Measurements from ENCODE around the gene CHDH. TPM values are rescaled to one million over a fixed set of nuclear protein-coding genes. Genes with fewer than 3 reads are reported as not detected.
A peak's percentile ranks its signal among the peaks of the same experiment; 100 is the strongest.

The CHDH gene, protein sequence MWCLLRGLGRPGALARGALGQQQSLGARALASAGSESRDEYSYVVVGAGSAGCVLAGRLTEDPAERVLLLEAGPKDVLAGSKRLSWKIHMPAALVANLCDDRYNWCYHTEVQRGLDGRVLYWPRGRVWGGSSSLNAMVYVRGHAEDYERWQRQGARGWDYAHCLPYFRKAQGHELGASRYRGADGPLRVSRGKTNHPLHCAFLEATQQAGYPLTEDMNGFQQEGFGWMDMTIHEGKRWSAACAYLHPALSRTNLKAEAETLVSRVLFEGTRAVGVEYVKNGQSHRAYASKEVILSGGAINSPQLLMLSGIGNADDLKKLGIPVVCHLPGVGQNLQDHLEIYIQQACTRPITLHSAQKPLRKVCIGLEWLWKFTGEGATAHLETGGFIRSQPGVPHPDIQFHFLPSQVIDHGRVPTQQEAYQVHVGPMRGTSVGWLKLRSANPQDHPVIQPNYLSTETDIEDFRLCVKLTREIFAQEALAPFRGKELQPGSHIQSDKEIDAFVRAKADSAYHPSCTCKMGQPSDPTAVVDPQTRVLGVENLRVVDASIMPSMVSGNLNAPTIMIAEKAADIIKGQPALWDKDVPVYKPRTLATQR
- 1.2 TPM for total RNA-seq
- polyA plus RNA-seq (ENCODE audit: insufficient read depth in 1 of 8, insufficient read length in 8 of 8, low replicate concordance in 1 of 8) = 1 to 10 TPM in 5 of 8 donors, under 1 TPM in 3; 0.75 to 1.3 (median 1.1) TPM
- long read RNA-seq, donor 1 = 0 reads
- long read RNA-seq, donor 2 = 0 reads
- long read RNA-seq, donor 3 = 0 reads
- long read RNA-seq, donor 4 = 0 reads
- long read RNA-seq, donor 5, full-length matches to known transcripts = 1 of 1 reads
- long read RNA-seq, donor 5, partial matches to known transcripts = 0 of 1 reads
- long read RNA-seq, donor 5, other reads (novel, unspliced or antisense) = 0 of 1 reads
- long read RNA-seq, donor 6 = 0 reads
- long read RNA-seq, donor 7 = 0 reads
- long read RNA-seq, donor 8 = 0 reads
- long read RNA-seq, donor 9 = 0 reads
- long read RNA-seq, donor 10 = 0 reads
- long read RNA-seq, donor 11 = 0 reads

DNA sequence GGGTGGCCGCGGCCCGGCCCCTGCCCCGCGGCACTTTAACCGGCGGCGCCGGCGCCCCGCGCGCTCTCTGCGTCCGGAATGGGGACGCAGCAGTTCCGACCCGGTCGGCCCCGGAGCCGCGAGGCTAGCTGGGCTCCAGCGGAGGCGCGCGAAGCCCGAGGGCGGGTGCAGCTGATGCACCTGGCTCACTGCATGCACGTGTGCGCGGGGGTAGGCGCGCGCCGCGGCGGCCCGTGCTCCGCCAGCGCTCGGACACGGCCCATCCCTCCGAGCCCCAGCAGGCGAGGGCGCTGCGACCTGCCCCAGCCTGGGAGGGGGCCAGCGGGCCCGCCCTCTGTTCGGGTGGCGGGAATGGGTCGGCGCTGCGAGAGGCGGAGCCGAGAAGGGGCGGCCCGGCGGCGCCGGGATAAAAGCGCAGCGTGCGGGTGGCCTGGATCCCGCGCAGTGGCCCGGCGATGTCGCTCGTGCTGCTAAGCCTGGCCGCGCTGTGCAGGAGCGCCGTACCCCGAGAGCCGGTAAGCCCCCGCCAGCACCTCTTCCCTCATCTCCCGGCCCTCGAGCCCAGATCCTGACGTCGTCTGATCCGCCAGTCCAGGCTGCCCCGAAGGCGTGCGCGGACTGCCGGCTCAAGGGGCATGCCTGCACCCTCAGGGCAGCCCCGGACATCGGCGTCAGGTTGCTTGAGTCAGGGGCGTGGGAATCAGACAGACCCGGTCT is at the start of gene CHDH, which contains the start of gene IL17RB:
TSS of gene CHDH (minus strand) at position 286 of the 717 bp plus-strand sequence. CDS start 22,411 bp downstream, outside the sequence.
TSS of gene IL17RB (plus strand) at position 435 of the 717 bp plus-strand sequence. CDS start at position 456, 21 bp downstream.
- Histone ChIP-seq H3K4me1 (ENCODE audit: control insufficient read depth, insufficient read depth, low read length) (peaks cover 6% of the 10 kb centered on the region), H3K36me3 (ENCODE audit: control insufficient read depth, insufficient read depth, low read length) (no peaks in the 10 kb centered on the region), H3K9me3 (replicated peaks; ENCODE audit: control insufficient read depth, low read depth, low read length) (no peaks in the 10 kb centered on the region), H3K27me3 (ENCODE audit: control insufficient read depth, insufficient read depth, low read length) (peaks cover 44% of the 10 kb centered on the region), H3K27ac (ENCODE audit: low read length) (no peak within 1 kb of the TSS), H3K4me3 (ENCODE audit: low read length) (peak within 1 kb of the TSS; percentile 56)
- 1% methylated on average over 87 of the region's 91 CpGs for WGBS (ENCODE audit: insufficient coverage)
- peak; percentile 74 for DNase-seq

DNA sequence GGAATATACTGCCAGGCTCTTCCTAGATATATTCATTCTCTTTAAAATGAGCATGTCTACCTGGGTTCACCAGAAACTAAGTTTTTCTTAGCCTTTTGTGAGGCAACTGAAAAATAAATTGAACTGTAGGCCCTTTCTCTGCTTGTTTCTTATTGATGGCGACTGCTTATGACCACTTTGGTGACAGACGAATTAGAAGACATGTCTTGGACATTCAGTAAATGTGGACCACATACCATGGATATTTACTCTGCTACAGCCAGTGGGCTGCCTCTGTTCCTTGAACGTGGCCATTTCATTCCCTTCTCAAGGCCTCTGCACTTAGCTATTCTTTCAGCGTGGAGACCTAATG is 46.0 kb upstream of the CHDH start:
- Histone ChIP-seq H3K9me3 (replicated peaks; ENCODE audit: control insufficient read depth, low read depth, low read length) (no peaks in the 10 kb centered on the region), H3K4me3 (ENCODE audit: low read length) (peak overlapping the region; percentile 94), H3K27me3 (ENCODE audit: control insufficient read depth, insufficient read depth, low read length) (peaks cover 4% of the 10 kb centered on the region), H3K27ac (ENCODE audit: low read length) (peak overlapping the region; percentile 93), H3K4me1 (ENCODE audit: control insufficient read depth, insufficient read depth, low read length) (peaks cover 9% of the 10 kb centered on the region), H3K36me3 (ENCODE audit: control insufficient read depth, insufficient read depth, low read length) (no peaks in the 10 kb centered on the region)
- DNase-seq = no peak
- WGBS (ENCODE audit: insufficient coverage) = 34% methylated on average over 3 of the region's 4 CpGs

DNA sequence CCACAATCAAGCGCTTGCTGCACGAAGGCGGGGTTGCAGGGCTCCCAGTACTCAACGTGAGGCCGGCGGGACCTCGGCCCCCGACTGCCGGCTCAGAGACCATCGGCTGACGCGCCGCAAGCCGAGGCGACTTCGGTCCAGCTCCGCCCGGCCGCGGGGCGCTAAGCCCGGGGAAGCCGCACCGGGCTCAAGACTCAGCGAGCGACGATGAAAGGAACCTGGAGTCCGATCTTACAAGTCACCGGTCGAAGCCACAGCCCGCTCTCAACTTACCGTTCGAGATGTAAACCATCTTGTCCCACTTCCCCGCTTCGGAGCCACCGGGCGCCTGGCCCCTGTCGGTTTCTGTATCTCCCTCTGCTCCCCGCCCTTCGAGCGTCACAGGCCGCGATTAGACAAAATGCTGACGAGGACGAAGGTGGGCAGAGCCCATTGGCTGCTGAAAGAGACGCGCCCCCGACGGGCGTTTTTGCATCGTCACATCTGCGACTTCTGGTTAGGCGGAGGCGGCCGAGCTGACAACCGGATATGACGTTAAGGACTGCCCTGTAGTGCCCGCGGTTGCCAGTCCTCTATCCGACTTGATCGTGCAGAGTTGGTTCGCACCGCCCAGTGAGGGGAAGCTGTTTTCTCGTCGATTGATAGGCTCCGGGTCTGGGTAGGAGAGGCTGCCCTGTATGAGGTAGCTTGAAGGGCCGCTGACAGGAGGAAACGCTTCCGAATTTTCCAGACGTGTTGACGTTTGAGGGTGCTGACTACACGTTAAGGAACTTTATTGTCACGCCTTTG is 45.5 kb upstream of the CHDH start, which contains the start of gene SELENOK:
TSS of gene SELENOK (minus strand) at position 363 of the 789 bp plus-strand sequence.
- Histone ChIP-seq H3K4me3 (ENCODE audit: low read length) (peak within 1 kb of the TSS; percentile 94), H3K9me3 (replicated peaks; ENCODE audit: control insufficient read depth, low read depth, low read length) (no peaks in the 10 kb centered on the region), H3K27me3 (ENCODE audit: control insufficient read depth, insufficient read depth, low read length) (peaks cover 4% of the 10 kb centered on the region), H3K36me3 (ENCODE audit: control insufficient read depth, insufficient read depth, low read length) (no peaks in the 10 kb centered on the region), H3K27ac (ENCODE audit: low read length) (peak within 1 kb of the TSS; percentile 96), H3K4me1 (ENCODE audit: control insufficient read depth, insufficient read depth, low read length) (peaks cover 9% of the 10 kb centered on the region)
- DNase-seq = peak; percentile 100
- WGBS (ENCODE audit: insufficient coverage) = under 1% methylated on average over 71 of the region's 73 CpGs

DNA sequence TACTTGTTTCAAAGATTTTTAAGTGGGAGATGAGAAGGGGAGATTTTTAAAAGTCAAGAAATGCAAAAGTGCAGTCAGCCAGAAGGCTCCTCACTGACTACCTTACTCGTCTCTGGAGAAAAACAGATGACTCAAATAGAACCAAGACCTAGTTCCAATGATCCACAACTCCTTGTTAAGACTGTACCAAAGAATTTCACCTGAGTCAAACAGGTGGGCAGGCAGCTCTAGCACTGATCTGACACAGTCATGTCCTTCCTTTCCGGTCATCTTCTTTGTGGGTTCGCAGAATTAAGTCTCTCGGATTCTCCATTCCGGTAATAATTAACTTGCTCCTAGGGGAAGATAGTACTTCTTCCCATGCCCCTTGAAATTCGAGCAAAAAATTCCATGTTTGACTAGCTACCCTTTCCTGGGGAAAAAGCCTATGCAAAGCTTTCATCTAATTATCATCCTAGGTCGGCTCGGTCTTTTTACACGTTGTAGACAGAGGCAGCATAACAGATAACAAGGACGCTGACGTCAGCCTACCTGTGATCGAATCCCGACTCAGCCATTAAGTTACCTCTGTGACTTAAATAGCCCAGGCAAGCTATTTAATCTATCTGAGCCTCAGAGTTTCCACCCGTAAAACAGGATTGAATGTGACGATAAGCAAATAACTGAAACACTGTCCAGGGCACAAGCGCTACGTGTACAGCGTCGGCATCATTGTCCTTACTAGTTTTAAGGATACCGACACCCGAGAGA is 44.7 kb upstream of the CHDH start:
- Histone ChIP-seq H3K27me3 (ENCODE audit: control insufficient read depth, insufficient read depth, low read length) (peaks cover 4% of the 10 kb centered on the region), H3K4me1 (ENCODE audit: control insufficient read depth, insufficient read depth, low read length) (peaks cover 9% of the 10 kb centered on the region), H3K4me3 (ENCODE audit: low read length) (peak overlapping the region; percentile 94), H3K36me3 (ENCODE audit: control insufficient read depth, insufficient read depth, low read length) (peaks cover 2% of the 10 kb centered on the region), H3K27ac (ENCODE audit: low read length) (peak overlapping the region; percentile 96), H3K9me3 (replicated peaks; ENCODE audit: control insufficient read depth, low read depth, low read length) (no peaks in the 10 kb centered on the region)
- 4% methylated on average over 19 of the region's 21 CpGs for WGBS (ENCODE audit: insufficient coverage)
- peak; percentile 46 for DNase-seq

DNA sequence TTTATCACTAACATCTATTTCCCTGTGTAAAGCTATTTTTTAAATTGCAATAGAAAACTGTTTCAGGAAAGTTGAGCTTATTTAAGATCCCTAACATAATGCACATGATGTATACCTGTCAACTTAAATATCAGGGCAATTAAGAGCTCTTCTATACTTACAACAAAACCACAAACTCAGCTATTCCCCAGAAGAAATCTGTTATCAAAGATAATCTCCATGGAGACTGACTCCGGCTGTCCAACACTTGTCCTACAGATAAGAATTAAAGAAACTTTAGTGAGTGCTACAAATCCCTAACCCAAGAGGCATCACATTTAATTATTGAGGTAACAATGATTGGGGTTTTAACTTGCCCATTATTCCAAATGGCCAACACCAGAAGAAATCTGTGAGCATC is 42.0 kb upstream of the CHDH start:
- Histone ChIP-seq H3K4me3 (ENCODE audit: low read length) (no peak overlapping the region), H3K27me3 (ENCODE audit: control insufficient read depth, insufficient read depth, low read length) (peaks cover under 1% of the 10 kb centered on the region), H3K9me3 (replicated peaks; ENCODE audit: control insufficient read depth, low read depth, low read length) (no peaks in the 10 kb centered on the region), H3K36me3 (ENCODE audit: control insufficient read depth, insufficient read depth, low read length) (peaks cover 17% of the 10 kb centered on the region), H3K27ac (ENCODE audit: low read length) (no peak overlapping the region), H3K4me1 (ENCODE audit: control insufficient read depth, insufficient read depth, low read length) (peaks cover 9% of the 10 kb centered on the region)
- no CpG with 5 or more reads among the region's 1 CpG for WGBS (ENCODE audit: insufficient coverage)
- DNase-seq = no peak

DNA sequence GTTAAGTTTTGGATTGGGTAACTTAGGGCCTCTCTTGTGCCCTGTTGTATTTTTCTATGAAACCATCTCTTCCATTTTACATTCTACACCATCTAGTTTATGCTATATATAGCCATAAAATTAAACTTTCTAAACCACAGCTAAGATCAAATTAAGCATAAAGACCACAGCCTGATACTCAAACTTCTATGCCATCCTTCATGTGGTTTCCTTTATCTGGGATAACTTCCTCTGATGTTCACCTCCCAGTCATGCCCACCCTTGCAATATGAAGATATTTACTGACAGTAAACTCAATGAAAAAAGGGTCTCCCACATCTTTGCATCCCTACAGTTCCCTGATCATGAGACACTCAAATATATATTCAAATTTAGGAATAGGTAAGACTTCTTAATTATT is 41.2 kb upstream of the CHDH start:
- DNase-seq = no peak
- Histone ChIP-seq H3K36me3 (ENCODE audit: control insufficient read depth, insufficient read depth, low read length) (peaks cover 17% of the 10 kb centered on the region), H3K9me3 (replicated peaks; ENCODE audit: control insufficient read depth, low read depth, low read length) (no peaks in the 10 kb centered on the region), H3K27me3 (ENCODE audit: control insufficient read depth, insufficient read depth, low read length) (no peaks in the 10 kb centered on the region), H3K4me1 (ENCODE audit: control insufficient read depth, insufficient read depth, low read length) (peaks cover 8% of the 10 kb centered on the region), H3K27ac (ENCODE audit: low read length) (no peak overlapping the region), H3K4me3 (ENCODE audit: low read length) (no peak overlapping the region)

DNA sequence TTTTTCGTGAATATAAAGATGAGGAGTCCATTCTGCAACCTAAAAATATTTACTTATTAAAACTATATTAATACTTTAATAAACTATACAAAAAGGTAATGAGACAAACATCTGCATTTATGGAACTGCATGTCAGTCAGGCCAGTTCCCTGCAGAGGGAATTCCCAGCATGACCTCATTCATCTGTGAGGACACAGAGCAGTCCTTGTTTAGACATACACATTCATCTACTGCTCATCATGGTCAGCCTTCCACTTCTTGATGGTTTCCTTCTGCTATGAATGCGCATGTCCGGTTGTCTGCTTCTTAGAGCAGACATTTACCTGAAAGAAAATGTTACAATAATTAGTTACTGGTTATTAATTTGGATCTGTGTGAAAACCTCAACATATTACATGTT is 39.0 kb upstream of the CHDH start:
- DNase-seq = no peak
- Histone ChIP-seq H3K9me3 (replicated peaks; ENCODE audit: control insufficient read depth, low read depth, low read length) (no peaks in the 10 kb centered on the region), H3K27ac (ENCODE audit: low read length) (no peak overlapping the region), H3K4me3 (ENCODE audit: low read length) (no peak overlapping the region), H3K4me1 (ENCODE audit: control insufficient read depth, insufficient read depth, low read length) (peaks cover 11% of the 10 kb centered on the region), H3K36me3 (ENCODE audit: control insufficient read depth, insufficient read depth, low read length) (peaks cover 18% of the 10 kb centered on the region), H3K27me3 (ENCODE audit: control insufficient read depth, insufficient read depth, low read length) (no peaks in the 10 kb centered on the region)
- WGBS (ENCODE audit: insufficient coverage) = no CpG with 5 or more reads among the region's 3 CpGs

DNA sequence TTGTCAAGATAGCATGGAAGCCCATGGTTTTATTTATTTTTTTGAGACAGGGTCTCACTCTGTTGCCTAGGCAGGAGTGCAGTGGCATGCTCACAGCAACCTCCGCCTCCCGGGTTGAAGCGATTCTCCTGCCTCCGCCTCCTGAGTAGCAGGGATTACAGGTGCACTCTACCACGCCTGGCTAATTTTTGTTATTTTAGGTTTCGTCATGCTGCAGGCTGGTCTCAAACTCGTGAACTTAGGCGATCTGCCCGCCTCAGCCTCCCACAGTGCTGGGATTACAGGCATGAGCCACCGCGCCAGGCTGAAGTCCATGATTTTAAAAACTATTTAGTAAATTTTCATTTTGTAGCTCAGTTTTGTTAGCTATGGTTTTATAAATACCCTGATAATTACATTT is 38.4 kb upstream of the CHDH start:
- Histone ChIP-seq H3K27ac (ENCODE audit: low read length) (no peak overlapping the region), H3K36me3 (ENCODE audit: control insufficient read depth, insufficient read depth, low read length) (peaks cover 21% of the 10 kb centered on the region), H3K4me3 (ENCODE audit: low read length) (no peak overlapping the region), H3K9me3 (replicated peaks; ENCODE audit: control insufficient read depth, low read depth, low read length) (no peaks in the 10 kb centered on the region), H3K27me3 (ENCODE audit: control insufficient read depth, insufficient read depth, low read length) (no peaks in the 10 kb centered on the region), H3K4me1 (ENCODE audit: control insufficient read depth, insufficient read depth, low read length) (peaks cover 11% of the 10 kb centered on the region)
- DNase-seq = no peak
- 95% methylated on average over 7 of the region's 11 CpGs for WGBS (ENCODE audit: insufficient coverage)

DNA sequence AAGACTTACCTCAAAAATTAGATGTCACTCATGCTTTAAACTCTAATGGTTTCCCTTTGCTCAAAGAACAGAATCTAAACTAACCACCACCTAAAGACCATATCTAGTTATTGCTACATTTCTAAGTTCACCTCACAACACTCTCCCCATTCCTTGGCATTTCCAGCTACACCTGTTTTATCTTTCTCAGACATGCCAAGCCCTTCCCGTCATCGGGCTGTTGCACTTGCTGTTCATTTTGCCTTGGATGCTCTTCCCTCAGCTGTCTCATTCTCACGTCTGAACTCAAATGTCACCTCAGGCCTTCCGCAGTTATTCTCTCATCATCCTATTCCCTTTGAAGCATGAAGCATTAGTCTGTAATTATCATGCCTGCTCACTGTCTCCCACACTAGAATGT is 36.8 kb upstream of the CHDH start:
- H3K36me3 ChIP-seq (ENCODE audit: control insufficient read depth, insufficient read depth, low read length) = peaks cover 24% of the 10 kb centered on the region
- H3K27ac ChIP-seq (ENCODE audit: low read length) = no peak overlapping the region
- no peaks in the 10 kb centered on the region for H3K9me3 ChIP-seq (replicated peaks; ENCODE audit: control insufficient read depth, low read depth, low read length)
- peaks cover 11% of the 10 kb centered on the region for H3K4me1 ChIP-seq (ENCODE audit: control insufficient read depth, insufficient read depth, low read length)
- no peak for DNase-seq
- no peaks in the 10 kb centered on the region for H3K27me3 ChIP-seq (ENCODE audit: control insufficient read depth, insufficient read depth, low read length)
- H3K4me3 ChIP-seq (ENCODE audit: low read length) = no peak overlapping the region
- WGBS (ENCODE audit: insufficient coverage) = 83% methylated on average over 4 of the region's 4 CpGs
